ENCODE results near the gene VPS72. TPM values are rescaled to one million over a fixed set of nuclear protein-coding genes. Genes with fewer than 3 reads are reported as not detected.

The VPS72 gene
- total RNA-seq, 4 donors from 2014 or later = 62.2 to 95.8 (median 68.9) TPM

DNA sequence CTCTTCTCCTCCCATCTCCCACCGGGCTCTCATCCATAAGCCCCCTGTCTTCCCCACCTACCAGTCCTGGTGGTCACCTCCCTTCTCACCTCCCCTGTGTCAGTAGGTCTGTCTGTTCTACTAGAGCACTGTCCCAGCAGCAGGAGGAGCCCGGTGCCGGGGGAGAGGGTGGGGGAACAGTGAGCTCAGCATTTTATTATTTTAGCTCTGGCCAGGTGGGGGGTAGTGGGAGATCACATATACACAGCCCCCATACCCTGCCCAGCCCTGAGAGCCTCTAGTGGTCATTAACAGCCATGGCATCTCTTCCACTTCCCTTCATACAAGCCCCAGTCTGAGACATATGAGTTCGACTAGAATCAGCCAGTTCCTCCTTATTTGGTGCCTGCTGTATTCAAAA, 14.1 kb downstream of the VPS72 start, which contains the start of gene TMOD4:
Gene TMOD4 (minus strand): TSS at position 119 of the 400 bp plus-strand sequence. CDS start 1,106 bp downstream, outside the sequence.
- Histone ChIP-seq H3K36me3 (peaks cover 0 to 55% of the 10 kb centered on the region in 2 donors), H3K27me3 (no peaks in the 10 kb centered on the region), H3K4me1 (peaks cover 28 to 41% of the 10 kb centered on the region in 2 donors), H3K4me3 (peak within 1 kb of the TSS; percentile 43 to 60 (median 50)), H3K27ac (peak within 1 kb of the TSS; percentile 91 to 99 (median 92)), H3K9me3 (no peaks in the 10 kb centered on the region)
- in situ Hi-C loops (cut with MboI; ENCODE audit: low sequenced_read_pairs in 4 of 4) = no loop called here
- TF ChIP-seq POLR2A (IDR thresholded peaks at IDR 0.05) (peak; percentile 46 to 87), CTCF (IDR thresholded peaks at IDR 0.05 in 4 of 5, conservative IDR thresholded peaks at IDR 0.05 in 1 of 5) (peak; percentile 65 to 86 (median 79))
- peak; percentile 66 to 75 for ATAC-seq
- peak; percentile 44 to 91 for DNase-seq
- intact Hi-C loops (cut with DNase I; ENCODE audit: low total_unique reads) = no loop called here

DNA sequence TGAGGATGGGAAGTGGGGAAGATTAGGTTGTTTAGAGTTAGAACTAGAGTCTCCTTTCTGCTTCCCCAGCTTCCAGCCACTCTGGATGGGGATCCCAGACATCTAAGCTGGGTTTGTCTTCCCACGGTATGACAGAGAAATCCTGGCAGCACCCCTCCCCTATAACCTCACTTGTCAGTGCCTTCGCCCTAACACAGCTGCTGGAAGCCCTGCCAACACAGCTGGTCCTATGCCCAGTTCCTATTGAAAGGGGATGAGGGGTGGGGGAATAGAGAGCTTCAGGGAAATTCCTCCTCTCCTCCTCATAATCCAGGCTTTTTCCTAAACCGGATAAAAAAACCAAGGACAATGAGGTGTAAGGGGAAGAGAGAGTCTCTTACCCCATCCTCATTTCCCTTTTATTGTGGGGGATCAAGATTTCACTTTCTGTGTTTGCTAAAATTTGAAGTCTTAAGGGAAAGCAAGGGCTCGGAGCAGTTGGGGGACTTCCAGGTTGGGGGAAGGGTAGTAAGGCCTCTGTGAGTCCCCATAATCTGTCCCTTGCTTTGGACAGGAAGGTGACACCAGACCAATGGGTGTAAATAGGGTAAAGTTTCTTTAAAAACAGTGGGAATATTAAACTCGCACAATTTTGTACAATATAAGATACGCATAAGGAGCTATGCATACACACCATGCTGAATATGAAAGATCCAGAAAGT, 14.8 kb downstream of the VPS72 start:
- in situ Hi-C loops (cut with MboI; ENCODE audit: low sequenced_read_pairs in 4 of 4) (no loop called here), intact Hi-C loops (cut with DNase I; ENCODE audit: low total_unique reads) (no loop called here)
- Histone ChIP-seq H3K4me3 (peak overlapping the region; percentile 43 to 60 (median 50)), H3K9me3 (no peaks in the 10 kb centered on the region), H3K27me3 (no peaks in the 10 kb centered on the region), H3K36me3 (peaks cover 0 to 55% of the 10 kb centered on the region in 2 donors), H3K4me1 (peaks cover 35 to 48% of the 10 kb centered on the region in 2 donors), H3K27ac (peak overlapping the region; percentile 91 to 99 (median 92))
- DNase-seq (peak in 1 of 2 donors; percentile 83), ATAC-seq (peak; percentile 52 to 61)
- no peak for TF ChIP-seq POLR2A (IDR thresholded peaks at IDR 0.05)
- no peak for TF ChIP-seq CTCF (IDR thresholded peaks at IDR 0.05 in 4 of 5, conservative IDR thresholded peaks at IDR 0.05 in 1 of 5)

- Histone ChIP-seq H3K36me3 (peaks cover 0 to 24% of the 10 kb centered on the region in 2 donors), H3K4me3 (peak overlapping the region in 1 of 4 donors; percentile 10), H3K4me1 (peaks cover 63 to 76% of the 10 kb centered on the region in 2 donors), H3K27me3 (no peaks in the 10 kb centered on the region), H3K27ac (peak overlapping the region; percentile 91 to 99 (median 92)), H3K9me3 (no peaks in the 10 kb centered on the region)
- TF ChIP-seq POLR2A (IDR thresholded peaks at IDR 0.05) (no peak), CTCF (IDR thresholded peaks at IDR 0.05 in 4 of 5, conservative IDR thresholded peaks at IDR 0.05 in 1 of 5) (no peak)
- DNase-seq (peak in 1 of 2 donors; percentile 7), ATAC-seq (no peak)
- intact Hi-C loops (cut with DNase I; ENCODE audit: low total_unique reads) = no loop called here
- in situ Hi-C loops (cut with MboI; ENCODE audit: low sequenced_read_pairs in 4 of 4) = no loop called here
Measured at GRCh38 chr1:151171190-151171589, 18.8 kb downstream of the VPS72 start.

GRCh38 chr1:151167116-151167515, 22.9 kb downstream of the VPS72 start:
- TF ChIP-seq POLR2A (IDR thresholded peaks at IDR 0.05) (no peak), CTCF (IDR thresholded peaks at IDR 0.05 in 4 of 5, conservative IDR thresholded peaks at IDR 0.05 in 1 of 5) (no peak)
- peak overlapping the region in 2 of 4 donors; percentile 84 to 97 for H3K4me3 ChIP-seq
- H3K9me3 ChIP-seq = no peaks in the 10 kb centered on the region
- peak in 1 of 2 donors; percentile 11 for DNase-seq
- H3K36me3 ChIP-seq = peaks cover 0 to 15% of the 10 kb centered on the region in 2 donors
- H3K27ac ChIP-seq = peak overlapping the region; percentile 91 to 99 (median 91)
- in situ Hi-C loops (cut with MboI; ENCODE audit: low sequenced_read_pairs in 4 of 4) = no loop called here
- ATAC-seq = no peak
- no peaks in the 10 kb centered on the region for H3K27me3 ChIP-seq
- intact Hi-C loops (cut with DNase I; ENCODE audit: low total_unique reads) = no loop called here
- H3K4me1 ChIP-seq = peaks cover 62 to 65% of the 10 kb centered on the region in 2 donors
